ENCODE results near the gene KLHL35.

Gene KLHL35

GRCh38 chr11:75432911-75433321 is at the start of gene KLHL35:
KLHL35 (minus strand) TSS chr11:75433203; CDS start chr11:75430629, 2,574 bp downstream.
- H3K4me3 ChIP-seq (ENCODE audit: low read length) = no peak within 1 kb of the TSS
- no peak for TF ChIP-seq CTCF (conservative IDR thresholded peaks at IDR 0.05; ENCODE audit: low read depth, low read length)
- DNase-seq (ENCODE audit: low read depth) = no peak

GRCh38 chr11:75481922-75482606 is 49.1 kb upstream of the KLHL35 start:
- no peak overlapping the region for H3K4me3 ChIP-seq (ENCODE audit: low read length)
- no peak for DNase-seq (ENCODE audit: low read depth)
- no peak for TF ChIP-seq CTCF (conservative IDR thresholded peaks at IDR 0.05; ENCODE audit: low read depth, low read length)

GRCh38 chr11:75481223-75481921 is 48.4 kb upstream of the KLHL35 start:
- H3K4me3 ChIP-seq (ENCODE audit: low read length) = no peak overlapping the region
- no peak for DNase-seq (ENCODE audit: low read depth)
- TF ChIP-seq CTCF (conservative IDR thresholded peaks at IDR 0.05; ENCODE audit: low read depth, low read length) = no peak

- no peak for DNase-seq (ENCODE audit: low read depth)
- TF ChIP-seq CTCF (conservative IDR thresholded peaks at IDR 0.05; ENCODE audit: low read depth, low read length) = no peak
- no peak overlapping the region for H3K4me3 ChIP-seq (ENCODE audit: low read length)
These were observed 47.5 kb upstream of the KLHL35 start for GRCh38 chr11:75480185-75481175.

- DNase-seq (ENCODE audit: low read depth) = no peak
- TF ChIP-seq CTCF (conservative IDR thresholded peaks at IDR 0.05; ENCODE audit: low read depth, low read length) = no peak
- no peak overlapping the region for H3K4me3 ChIP-seq (ENCODE audit: low read length)
These were observed 46.7 kb upstream of the KLHL35 start for GRCh38 chr11:75479597-75480145.

- H3K4me3 ChIP-seq (ENCODE audit: low read length) = no peak overlapping the region
- TF ChIP-seq CTCF (conservative IDR thresholded peaks at IDR 0.05; ENCODE audit: low read depth, low read length) = no peak
- DNase-seq (ENCODE audit: low read depth) = no peak
These were observed 46.0 kb upstream of the KLHL35 start for GRCh38 chr11:75478783-75479596.
